Measurements from ENCODE around the gene PGAP6. TPM values are rescaled to one million over a fixed set of nuclear protein-coding genes. Genes with fewer than 3 reads are reported as not detected.

PGAP6 gene
- total and polyA plus RNA-seq, 2 of the 13 experiments (the other 11 are each of a cell fraction or from before 2014, with no cell fraction given), result 52.7 to 136 TPM

DNA sequence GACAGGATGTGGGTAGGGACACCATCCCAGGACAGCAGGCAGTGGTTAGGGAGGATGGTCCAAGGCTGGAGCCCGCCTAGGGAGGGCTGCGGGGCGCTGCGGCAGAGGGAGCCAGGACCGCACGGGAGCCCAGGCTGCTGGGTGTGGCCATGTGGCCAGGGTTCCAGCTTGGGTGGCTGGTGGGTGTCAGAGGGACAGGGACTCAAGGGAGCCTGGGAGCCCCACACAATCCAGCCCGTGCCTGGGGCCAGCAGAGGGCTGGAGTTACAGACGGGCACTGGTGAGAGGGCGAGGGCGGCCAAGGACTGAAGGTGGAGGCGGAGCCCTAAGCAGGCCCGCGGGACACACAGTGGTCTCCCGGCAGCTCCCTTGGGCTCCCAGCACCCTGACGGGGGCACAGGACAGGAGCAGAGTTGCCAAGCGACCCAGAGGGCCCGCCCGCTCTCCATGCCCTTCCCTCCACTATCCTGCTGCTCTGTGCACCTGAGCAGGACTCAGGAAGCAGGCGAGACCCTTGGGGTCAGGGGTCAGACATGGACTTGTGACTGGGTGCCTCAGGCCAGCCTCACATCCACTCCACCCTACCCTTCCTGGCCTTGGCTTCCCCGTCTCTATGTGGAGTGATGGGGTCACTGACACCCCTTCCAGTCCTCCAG is 18.5 kb downstream of the PGAP6 start (continued):
- TF ChIP-seq KIAA2018 (CRISPR knock-in tag; IDR thresholded peaks at IDR 0.05; ENCODE audit: borderline replicate concordance) (0 out of 2 replicates have a peak, but pooled peaks have one; percentile 70), NR3C1 (CRISPR knock-in tag; IDR thresholded peaks at IDR 0.05) (no peak), DBP (CRISPR knock-in tag; IDR thresholded peaks at IDR 0.05; ENCODE audit: not compliant biosample characterization) (no peak), NFIC (IDR thresholded peaks at IDR 0.05; ENCODE audit: low read length) (no peak), IRX3 (CRISPR knock-in tag; IDR thresholded peaks at IDR 0.05; ENCODE audit: borderline replicate concordance, low read depth) (no peak), ZNF709 (CRISPR knock-in tag; IDR thresholded peaks at IDR 0.05) (no peak), ZNF484 (CRISPR knock-in tag; IDR thresholded peaks at IDR 0.05; ENCODE audit: borderline replicate concordance, low read depth) (no peak), DMAP1 (CRISPR knock-in tag; IDR thresholded peaks at IDR 0.05) (no peak), MAZ (IDR thresholded peaks at IDR 0.05; ENCODE audit: borderline replicate concordance, low read depth, low read length) (no peak), MAZ (CRISPR knock-in tag; IDR thresholded peaks at IDR 0.05; ENCODE audit: low read depth) (peak; percentile 41; the same call in 1 of the 2 replicates)
- TF ChIP-seq, protein P1, sequence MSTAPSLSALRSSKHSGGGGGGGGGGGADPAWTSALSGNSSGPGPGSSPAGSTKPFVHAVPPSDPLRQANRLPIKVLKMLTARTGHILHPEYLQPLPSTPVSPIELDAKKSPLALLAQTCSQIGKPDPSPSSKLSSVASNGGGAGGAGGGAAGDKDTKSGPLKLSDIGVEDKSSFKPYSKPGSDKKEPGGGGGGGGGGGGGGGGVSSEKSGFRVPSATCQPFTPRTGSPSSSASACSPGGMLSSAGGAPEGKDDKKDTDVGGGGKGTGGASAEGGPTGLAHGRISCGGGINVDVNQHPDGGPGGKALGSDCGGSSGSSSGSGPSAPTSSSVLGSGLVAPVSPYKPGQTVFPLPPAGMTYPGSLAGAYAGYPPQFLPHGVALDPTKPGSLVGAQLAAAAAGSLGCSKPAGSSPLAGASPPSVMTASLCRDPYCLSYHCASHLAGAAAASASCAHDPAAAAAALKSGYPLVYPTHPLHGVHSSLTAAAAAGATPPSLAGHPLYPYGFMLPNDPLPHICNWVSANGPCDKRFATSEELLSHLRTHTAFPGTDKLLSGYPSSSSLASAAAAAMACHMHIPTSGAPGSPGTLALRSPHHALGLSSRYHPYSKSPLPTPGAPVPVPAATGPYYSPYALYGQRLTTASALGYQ (CRISPR knock-in tag; IDR thresholded peaks at IDR 0.05), result no peak
- TF ChIP-seq, protein P2, sequence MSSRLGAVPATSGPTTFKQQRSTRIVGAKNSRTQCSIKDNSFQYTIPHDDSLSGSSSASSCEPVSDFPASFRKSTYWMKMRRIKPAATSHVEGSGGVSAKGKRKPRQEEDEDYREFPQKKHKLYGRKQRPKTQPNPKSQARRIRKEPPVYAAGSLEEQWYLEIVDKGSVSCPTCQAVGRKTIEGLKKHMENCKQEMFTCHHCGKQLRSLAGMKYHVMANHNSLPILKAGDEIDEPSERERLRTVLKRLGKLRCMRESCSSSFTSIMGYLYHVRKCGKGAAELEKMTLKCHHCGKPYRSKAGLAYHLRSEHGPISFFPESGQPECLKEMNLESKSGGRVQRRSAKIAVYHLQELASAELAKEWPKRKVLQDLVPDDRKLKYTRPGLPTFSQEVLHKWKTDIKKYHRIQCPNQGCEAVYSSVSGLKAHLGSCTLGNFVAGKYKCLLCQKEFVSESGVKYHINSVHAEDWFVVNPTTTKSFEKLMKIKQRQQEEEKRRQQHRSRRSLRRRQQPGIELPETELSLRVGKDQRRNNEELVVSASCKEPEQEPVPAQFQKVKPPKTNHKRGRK (CRISPR knock-in tag; IDR thresholded peaks at IDR 0.05), result no peak
- TF ChIP-seq, protein P3, sequence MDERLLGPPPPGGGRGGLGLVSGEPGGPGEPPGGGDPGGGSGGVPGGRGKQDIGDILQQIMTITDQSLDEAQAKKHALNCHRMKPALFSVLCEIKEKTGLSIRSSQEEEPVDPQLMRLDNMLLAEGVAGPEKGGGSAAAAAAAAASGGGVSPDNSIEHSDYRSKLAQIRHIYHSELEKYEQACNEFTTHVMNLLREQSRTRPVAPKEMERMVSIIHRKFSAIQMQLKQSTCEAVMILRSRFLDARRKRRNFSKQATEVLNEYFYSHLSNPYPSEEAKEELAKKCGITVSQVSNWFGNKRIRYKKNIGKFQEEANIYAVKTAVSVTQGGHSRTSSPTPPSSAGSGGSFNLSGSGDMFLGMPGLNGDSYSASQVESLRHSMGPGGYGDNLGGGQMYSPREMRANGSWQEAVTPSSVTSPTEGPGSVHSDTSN (CRISPR knock-in tag; IDR thresholded peaks at IDR 0.05), result no peak
- TF ChIP-seq, protein P4, sequence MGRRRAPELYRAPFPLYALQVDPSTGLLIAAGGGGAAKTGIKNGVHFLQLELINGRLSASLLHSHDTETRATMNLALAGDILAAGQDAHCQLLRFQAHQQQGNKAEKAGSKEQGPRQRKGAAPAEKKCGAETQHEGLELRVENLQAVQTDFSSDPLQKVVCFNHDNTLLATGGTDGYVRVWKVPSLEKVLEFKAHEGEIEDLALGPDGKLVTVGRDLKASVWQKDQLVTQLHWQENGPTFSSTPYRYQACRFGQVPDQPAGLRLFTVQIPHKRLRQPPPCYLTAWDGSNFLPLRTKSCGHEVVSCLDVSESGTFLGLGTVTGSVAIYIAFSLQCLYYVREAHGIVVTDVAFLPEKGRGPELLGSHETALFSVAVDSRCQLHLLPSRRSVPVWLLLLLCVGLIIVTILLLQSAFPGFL (CRISPR knock-in tag; IDR thresholded peaks at IDR 0.05), result no peak
